ENCODE measurements around the gene INSRR.

DNA sequence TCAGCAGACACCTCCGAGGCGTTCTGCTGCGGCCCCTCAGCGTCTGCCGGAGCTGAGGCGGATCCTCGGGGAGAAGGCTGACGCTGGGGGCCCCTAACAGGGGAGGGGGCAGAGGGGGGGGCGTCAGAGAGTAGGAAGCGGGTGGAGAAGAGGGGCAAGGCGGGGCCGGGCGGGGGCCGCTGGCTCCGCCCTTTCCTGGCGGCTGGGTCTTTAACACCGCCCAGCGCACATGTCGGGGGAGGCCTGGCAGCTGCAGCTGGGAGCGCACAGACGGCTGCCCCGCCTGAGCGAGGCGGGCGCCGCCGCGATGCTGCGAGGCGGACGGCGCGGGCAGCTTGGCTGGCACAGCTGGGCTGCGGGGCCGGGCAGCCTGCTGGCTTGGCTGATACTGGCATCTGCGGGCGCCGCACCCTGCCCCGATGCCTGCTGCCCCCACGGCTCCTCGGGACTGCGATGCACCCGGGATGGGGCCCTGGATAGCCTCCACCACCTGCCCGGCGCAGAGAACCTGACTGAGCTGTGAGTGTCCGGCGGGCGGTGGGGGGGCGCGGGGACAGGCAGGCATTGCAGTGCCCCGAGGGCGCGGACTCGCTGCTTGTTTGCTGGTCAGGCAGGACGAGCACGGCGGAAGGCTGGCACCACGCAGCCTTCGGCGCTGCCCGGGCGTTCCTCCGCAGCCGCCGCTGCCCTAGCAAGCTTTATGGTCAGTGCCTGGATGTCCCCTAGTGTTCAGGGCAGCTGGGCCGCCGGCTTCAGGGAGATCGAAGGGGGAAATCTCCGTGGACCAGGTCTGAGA lies 1.9 kb upstream of the INSRR start, which contains the start of gene NTRK1:
- TF ChIP-seq, protein P1, sequence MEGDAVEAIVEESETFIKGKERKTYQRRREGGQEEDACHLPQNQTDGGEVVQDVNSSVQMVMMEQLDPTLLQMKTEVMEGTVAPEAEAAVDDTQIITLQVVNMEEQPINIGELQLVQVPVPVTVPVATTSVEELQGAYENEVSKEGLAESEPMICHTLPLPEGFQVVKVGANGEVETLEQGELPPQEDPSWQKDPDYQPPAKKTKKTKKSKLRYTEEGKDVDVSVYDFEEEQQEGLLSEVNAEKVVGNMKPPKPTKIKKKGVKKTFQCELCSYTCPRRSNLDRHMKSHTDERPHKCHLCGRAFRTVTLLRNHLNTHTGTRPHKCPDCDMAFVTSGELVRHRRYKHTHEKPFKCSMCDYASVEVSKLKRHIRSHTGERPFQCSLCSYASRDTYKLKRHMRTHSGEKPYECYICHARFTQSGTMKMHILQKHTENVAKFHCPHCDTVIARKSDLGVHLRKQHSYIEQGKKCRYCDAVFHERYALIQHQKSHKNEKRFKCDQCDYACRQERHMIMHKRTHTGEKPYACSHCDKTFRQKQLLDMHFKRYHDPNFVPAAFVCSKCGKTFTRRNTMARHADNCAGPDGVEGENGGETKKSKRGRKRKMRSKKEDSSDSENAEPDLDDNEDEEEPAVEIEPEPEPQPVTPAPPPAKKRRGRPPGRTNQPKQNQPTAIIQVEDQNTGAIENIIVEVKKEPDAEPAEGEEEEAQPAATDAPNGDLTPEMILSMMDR (IDR thresholded peaks at IDR 0.05), result no peak
- TF ChIP-seq, protein P2, sequence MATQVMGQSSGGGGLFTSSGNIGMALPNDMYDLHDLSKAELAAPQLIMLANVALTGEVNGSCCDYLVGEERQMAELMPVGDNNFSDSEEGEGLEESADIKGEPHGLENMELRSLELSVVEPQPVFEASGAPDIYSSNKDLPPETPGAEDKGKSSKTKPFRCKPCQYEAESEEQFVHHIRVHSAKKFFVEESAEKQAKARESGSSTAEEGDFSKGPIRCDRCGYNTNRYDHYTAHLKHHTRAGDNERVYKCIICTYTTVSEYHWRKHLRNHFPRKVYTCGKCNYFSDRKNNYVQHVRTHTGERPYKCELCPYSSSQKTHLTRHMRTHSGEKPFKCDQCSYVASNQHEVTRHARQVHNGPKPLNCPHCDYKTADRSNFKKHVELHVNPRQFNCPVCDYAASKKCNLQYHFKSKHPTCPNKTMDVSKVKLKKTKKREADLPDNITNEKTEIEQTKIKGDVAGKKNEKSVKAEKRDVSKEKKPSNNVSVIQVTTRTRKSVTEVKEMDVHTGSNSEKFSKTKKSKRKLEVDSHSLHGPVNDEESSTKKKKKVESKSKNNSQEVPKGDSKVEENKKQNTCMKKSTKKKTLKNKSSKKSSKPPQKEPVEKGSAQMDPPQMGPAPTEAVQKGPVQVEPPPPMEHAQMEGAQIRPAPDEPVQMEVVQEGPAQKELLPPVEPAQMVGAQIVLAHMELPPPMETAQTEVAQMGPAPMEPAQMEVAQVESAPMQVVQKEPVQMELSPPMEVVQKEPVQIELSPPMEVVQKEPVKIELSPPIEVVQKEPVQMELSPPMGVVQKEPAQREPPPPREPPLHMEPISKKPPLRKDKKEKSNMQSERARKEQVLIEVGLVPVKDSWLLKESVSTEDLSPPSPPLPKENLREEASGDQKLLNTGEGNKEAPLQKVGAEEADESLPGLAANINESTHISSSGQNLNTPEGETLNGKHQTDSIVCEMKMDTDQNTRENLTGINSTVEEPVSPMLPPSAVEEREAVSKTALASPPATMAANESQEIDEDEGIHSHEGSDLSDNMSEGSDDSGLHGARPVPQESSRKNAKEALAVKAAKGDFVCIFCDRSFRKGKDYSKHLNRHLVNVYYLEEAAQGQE (IDR thresholded peaks at IDR 0.05; ENCODE audit: insufficient read depth in 1 of 2, low read depth in 2 of 2, low read length in 1 of 2), result no peak
- TF ChIP-seq TCF7L2 (IDR thresholded peaks at IDR 0.05; ENCODE audit: low read depth, low read length), result no peak
